ENCODE data around the gene SMYD3. TPM values are rescaled to one million over a fixed set of nuclear protein-coding genes. Genes with fewer than 3 reads are reported as not detected.

SMYD3 gene
- total and polyA plus RNA-seq, 9 of the 15 experiments (the other 6 are each of a cell fraction or from before 2014, with no cell fraction given), result 128 to 440 (median 197) TPM

DNA sequence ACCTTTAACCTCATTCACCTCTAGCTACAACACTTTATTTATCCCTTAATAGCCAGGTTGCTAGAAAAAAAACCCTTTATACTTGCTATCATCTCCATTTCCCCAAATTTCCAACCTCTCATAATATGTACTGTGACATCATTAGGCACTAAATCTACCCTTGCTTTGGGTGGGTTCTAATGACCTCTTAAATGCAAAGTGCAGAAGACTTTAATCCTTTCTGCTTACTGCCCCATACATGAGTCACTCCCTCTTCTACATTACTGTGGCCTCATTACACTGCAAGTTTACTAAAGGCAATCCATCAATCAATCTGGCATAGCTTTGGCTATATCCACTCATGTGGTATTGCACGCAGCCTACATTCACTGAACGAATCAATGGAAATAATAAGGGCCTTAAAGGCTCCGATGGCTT lies 353.3 kb downstream of the SMYD3 start (continued):
- TF ChIP-seq, protein P1, sequence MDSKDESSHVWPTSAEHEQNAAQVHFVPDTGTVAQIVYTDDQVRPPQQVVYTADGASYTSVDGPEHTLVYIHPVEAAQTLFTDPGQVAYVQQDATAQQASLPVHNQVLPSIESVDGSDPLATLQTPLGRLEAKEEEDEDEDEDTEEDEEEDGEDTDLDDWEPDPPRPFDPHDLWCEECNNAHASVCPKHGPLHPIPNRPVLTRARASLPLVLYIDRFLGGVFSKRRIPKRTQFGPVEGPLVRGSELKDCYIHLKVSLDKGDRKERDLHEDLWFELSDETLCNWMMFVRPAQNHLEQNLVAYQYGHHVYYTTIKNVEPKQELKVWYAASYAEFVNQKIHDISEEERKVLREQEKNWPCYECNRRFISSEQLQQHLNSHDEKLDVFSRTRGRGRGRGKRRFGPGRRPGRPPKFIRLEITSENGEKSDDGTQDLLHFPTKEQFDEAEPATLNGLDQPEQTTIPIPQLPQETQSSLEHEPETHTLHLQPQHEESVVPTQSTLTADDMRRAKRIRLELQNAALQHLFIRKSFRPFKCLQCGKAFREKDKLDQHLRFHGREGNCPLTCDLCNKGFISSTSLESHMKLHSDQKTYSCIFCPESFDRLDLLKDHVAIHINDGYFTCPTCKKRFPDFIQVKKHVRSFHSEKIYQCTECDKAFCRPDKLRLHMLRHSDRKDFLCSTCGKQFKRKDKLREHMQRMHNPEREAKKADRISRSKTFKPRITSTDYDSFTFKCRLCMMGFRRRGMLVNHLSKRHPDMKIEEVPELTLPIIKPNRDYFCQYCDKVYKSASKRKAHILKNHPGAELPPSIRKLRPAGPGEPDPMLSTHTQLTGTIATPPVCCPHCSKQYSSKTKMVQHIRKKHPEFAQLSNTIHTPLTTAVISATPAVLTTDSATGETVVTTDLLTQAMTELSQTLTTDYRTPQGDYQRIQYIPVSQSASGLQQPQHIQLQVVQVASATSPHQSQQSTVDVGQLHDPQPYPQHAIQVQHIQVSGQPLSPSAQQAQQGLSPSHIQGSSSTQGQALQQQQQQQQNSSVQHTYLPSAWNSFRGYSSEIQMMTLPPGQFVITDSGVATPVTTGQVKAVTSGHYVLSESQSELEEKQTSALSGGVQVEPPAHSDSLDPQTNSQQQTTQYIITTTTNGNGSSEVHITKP (IDR thresholded peaks at IDR 0.05; ENCODE audit: partially characterized antibody), result no peak
- TF ChIP-seq, protein P2, sequence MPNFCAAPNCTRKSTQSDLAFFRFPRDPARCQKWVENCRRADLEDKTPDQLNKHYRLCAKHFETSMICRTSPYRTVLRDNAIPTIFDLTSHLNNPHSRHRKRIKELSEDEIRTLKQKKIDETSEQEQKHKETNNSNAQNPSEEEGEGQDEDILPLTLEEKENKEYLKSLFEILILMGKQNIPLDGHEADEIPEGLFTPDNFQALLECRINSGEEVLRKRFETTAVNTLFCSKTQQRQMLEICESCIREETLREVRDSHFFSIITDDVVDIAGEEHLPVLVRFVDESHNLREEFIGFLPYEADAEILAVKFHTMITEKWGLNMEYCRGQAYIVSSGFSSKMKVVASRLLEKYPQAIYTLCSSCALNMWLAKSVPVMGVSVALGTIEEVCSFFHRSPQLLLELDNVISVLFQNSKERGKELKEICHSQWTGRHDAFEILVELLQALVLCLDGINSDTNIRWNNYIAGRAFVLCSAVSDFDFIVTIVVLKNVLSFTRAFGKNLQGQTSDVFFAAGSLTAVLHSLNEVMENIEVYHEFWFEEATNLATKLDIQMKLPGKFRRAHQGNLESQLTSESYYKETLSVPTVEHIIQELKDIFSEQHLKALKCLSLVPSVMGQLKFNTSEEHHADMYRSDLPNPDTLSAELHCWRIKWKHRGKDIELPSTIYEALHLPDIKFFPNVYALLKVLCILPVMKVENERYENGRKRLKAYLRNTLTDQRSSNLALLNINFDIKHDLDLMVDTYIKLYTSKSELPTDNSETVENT (CRISPR knock-in tag; IDR thresholded peaks at IDR 0.05), result no peak
- TF ChIP-seq ZC3H4 (CRISPR knock-in tag; IDR thresholded peaks at IDR 0.05; ENCODE audit: borderline replicate concordance) (no peak), NFATC3 (IDR thresholded peaks at IDR 0.05) (no peak), RBM17 (IDR thresholded peaks at IDR 0.05; ENCODE audit: borderline replicate concordance, low read depth, low read length) (no peak), SMC3 (conservative IDR thresholded peaks at IDR 0.05; ENCODE audit: insufficient read depth, low read depth, low read length) (no peak), TEAD2 (tag; IDR thresholded peaks at IDR 0.05) (no peak), CHD4 (IDR thresholded peaks at IDR 0.05; ENCODE audit: insufficient read depth, insufficient replicate concordance, low read depth, low read length, poor library complexity, severe bottlenecking) (no peak), SRSF7 (optimal IDR thresholded peaks at IDR 0.05; ENCODE audit: low read depth, low read length) (no peak), CEBPG (CRISPR knock-in tag; IDR thresholded peaks at IDR 0.05) (peak; percentile 37; the same call in 1 of the 2 replicates), CEBPG (tag; conservative IDR thresholded peaks at IDR 0.05 in 1 of 2, IDR thresholded peaks at IDR 0.05 in 1 of 2) (no peak)
- TF ChIP-seq, protein P3, sequence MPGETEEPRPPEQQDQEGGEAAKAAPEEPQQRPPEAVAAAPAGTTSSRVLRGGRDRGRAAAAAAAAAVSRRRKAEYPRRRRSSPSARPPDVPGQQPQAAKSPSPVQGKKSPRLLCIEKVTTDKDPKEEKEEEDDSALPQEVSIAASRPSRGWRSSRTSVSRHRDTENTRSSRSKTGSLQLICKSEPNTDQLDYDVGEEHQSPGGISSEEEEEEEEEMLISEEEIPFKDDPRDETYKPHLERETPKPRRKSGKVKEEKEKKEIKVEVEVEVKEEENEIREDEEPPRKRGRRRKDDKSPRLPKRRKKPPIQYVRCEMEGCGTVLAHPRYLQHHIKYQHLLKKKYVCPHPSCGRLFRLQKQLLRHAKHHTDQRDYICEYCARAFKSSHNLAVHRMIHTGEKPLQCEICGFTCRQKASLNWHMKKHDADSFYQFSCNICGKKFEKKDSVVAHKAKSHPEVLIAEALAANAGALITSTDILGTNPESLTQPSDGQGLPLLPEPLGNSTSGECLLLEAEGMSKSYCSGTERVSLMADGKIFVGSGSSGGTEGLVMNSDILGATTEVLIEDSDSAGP (CRISPR knock-in tag; IDR thresholded peaks at IDR 0.05), result no peak
- TF ChIP-seq, protein P4, sequence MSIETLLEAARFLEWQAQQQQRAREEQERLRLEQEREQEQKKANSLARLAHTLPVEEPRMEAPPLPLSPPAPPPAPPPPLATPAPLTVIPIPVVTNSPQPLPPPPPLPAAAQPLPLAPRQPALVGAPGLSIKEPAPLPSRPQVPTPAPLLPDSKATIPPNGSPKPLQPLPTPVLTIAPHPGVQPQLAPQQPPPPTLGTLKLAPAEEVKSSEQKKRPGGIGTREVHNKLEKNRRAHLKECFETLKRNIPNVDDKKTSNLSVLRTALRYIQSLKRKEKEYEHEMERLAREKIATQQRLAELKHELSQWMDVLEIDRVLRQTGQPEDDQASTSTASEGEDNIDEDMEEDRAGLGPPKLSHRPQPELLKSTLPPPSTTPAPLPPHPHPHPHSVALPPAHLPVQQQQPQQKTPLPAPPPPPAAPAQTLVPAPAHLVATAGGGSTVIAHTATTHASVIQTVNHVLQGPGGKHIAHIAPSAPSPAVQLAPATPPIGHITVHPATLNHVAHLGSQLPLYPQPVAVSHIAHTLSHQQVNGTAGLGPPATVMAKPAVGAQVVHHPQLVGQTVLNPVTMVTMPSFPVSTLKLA (conservative IDR thresholded peaks at IDR 0.05), result 0 out of 4 replicates have a peak, but pooled peaks of 1 of the 2 experiments have one; percentile 20
- TF ChIP-seq, protein P5, sequence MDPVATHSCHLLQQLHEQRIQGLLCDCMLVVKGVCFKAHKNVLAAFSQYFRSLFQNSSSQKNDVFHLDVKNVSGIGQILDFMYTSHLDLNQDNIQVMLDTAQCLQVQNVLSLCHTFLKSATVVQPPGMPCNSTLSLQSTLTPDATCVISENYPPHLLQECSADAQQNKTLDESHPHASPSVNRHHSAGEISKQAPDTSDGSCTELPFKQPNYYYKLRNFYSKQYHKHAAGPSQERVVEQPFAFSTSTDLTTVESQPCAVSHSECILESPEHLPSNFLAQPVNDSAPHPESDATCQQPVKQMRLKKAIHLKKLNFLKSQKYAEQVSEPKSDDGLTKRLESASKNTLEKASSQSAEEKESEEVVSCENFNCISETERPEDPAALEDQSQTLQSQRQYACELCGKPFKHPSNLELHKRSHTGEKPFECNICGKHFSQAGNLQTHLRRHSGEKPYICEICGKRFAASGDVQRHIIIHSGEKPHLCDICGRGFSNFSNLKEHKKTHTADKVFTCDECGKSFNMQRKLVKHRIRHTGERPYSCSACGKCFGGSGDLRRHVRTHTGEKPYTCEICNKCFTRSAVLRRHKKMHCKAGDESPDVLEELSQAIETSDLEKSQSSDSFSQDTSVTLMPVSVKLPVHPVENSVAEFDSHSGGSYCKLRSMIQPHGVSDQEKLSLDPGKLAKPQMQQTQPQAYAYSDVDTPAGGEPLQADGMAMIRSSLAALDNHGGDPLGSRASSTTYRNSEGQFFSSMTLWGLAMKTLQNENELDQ (CRISPR knock-in tag; IDR thresholded peaks at IDR 0.05; ENCODE audit: borderline replicate concordance), result no peak

Data from K562 (cell line).